ENCODE results near the gene GSG1L. TPM values are rescaled to one million over a fixed set of nuclear protein-coding genes. Genes with fewer than 3 reads are reported as not detected.

The GSG1L gene
- total and polyA plus RNA-seq, 2 of the 13 experiments (the other 11 are each of a cell fraction or from before 2014, with no cell fraction given): not detected

DNA sequence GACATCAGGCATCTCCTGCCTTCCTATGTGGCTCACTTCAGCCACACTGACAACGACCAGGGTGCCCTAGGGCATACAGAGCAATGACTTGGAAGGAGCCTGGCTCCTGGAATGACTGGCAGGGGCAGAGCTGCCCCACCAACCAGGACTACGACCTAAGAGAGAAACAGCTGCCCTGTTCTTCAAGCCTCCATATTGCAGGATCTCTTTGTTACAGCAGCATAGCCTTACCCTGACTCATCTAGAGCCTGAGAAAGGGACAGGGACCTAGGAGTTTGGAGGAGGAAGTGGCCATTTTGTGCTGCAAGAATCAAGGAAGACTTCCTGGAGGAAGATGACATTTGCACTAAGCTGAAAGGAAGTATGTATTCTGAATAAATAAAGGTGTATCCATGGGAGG, 49.6 kb downstream of the GSG1L start:
- H3K4me2 ChIP-seq (ENCODE audit: low read depth, low read length): no peak overlapping the region
- in situ Hi-C loops (cut with HindIII; ENCODE audit: extremely low pct_ligation_motif_present, low pct_unique_long_range_greater_than_20kb): no loop called here
- DNase-seq (ENCODE audit: low spot score) (no peak), FAIRE-seq (no peak), ATAC-seq (no peak)
- BruUV-seq (replicated peaks): no TSS peak
- TF ChIP-seq, protein P1, sequence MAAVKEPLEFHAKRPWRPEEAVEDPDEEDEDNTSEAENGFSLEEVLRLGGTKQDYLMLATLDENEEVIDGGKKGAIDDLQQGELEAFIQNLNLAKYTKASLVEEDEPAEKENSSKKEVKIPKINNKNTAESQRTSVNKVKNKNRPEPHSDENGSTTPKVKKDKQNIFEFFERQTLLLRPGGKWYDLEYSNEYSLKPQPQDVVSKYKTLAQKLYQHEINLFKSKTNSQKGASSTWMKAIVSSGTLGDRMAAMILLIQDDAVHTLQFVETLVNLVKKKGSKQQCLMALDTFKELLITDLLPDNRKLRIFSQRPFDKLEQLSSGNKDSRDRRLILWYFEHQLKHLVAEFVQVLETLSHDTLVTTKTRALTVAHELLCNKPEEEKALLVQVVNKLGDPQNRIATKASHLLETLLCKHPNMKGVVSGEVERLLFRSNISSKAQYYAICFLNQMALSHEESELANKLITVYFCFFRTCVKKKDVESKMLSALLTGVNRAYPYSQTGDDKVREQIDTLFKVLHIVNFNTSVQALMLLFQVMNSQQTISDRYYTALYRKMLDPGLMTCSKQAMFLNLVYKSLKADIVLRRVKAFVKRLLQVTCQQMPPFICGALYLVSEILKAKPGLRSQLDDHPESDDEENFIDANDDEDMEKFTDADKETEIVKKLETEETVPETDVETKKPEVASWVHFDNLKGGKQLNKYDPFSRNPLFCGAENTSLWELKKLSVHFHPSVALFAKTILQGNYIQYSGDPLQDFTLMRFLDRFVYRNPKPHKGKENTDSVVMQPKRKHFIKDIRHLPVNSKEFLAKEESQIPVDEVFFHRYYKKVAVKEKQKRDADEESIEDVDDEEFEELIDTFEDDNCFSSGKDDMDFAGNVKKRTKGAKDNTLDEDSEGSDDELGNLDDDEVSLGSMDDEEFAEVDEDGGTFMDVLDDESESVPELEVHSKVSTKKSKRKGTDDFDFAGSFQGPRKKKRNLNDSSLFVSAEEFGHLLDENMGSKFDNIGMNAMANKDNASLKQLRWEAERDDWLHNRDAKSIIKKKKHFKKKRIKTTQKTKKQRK (IDR thresholded peaks at IDR 0.05; ENCODE audit: low read length): no peak
- peak; percentile 83; the same call in 1 of the 2 replicates for TF ChIP-seq ZNF12 (CRISPR knock-in tag; IDR thresholded peaks at IDR 0.05)
- ChIA-PET CTCF (ENCODE audit: low intra/inter-chr PET ratio, low total read pairs) (no interaction called here), POLR2A (no interaction called here)
- H4K20me1 ChIP-seq (ENCODE audit: insufficient read depth, low read length): no peaks in the 10 kb centered on the region
- H3K27ac ChIP-seq (ENCODE audit: extremely low read length, insufficient read depth, low read length): no peak overlapping the region
- H3K9me3 ChIP-seq (ENCODE audit: low read length): no peaks in the 10 kb centered on the region
- WGBS (ENCODE audit: low lambda C conversion rate): 0% methylated on average over 2 of the region's 2 CpGs
- H3K4me3 ChIP-seq (replicated peaks in 1 of 3; ENCODE audit: insufficient read depth in 1 of 3, low read depth in 2 of 3, low read length in 3 of 3): no peak overlapping the region
- H3K27me3 ChIP-seq (ENCODE audit: control insufficient read depth in 1 of 2, insufficient read depth in 2 of 2, low read length in 2 of 2): peaks cover 2 to 46% of the 10 kb centered on the region in 2 experiments; a peak in 4 of 5 replicates
- H3K79me2 ChIP-seq (ENCODE audit: insufficient read depth, low read length): no peaks in the 10 kb centered on the region
- H3K36me3 ChIP-seq (replicated peaks in 1 of 2; ENCODE audit: control insufficient read depth in 1 of 2, insufficient read depth in 2 of 2, low read length in 2 of 2): no peaks in the 10 kb centered on the region
- intact Hi-C loops (cut with micrococcal nuclease; ENCODE audit: unreplicated experiment): no loop called here
- no peak overlapping the region for H2AFZ ChIP-seq (ENCODE audit: low read length)
- no peaks in the 10 kb centered on the region for H3K4me1 ChIP-seq (ENCODE audit: insufficient read depth, low read length)
- no peak overlapping the region for H3K9ac ChIP-seq (ENCODE audit: insufficient read depth, low read depth, low read length)

DNA sequence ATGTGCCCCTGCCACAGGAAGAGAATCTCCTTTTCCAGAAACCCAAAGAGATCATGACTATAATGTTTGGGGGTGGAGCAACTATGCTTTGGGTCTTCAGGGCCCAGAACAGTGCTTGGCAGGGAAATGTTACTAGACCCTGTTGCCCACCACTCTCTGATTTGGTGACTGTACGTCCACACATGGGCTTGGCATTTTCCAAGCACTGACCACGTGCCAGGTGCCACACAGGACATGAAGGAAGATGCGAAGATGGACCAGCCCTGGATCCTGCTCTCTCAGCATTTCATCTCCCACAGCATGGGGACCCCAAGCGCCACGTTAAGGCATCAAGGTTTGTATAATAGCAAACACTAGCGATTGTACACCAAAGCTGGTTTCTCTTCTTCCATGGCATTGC, 50.1 kb downstream of the GSG1L start:
- in situ Hi-C loops (cut with HindIII; ENCODE audit: extremely low pct_ligation_motif_present, low pct_unique_long_range_greater_than_20kb) (no loop called here), intact Hi-C loops (cut with micrococcal nuclease; ENCODE audit: unreplicated experiment) (no loop called here)
- Histone ChIP-seq H3K36me3 (replicated peaks in 1 of 2; ENCODE audit: control insufficient read depth in 1 of 2, insufficient read depth in 2 of 2, low read length in 2 of 2) (no peaks in the 10 kb centered on the region), H3K27ac (ENCODE audit: extremely low read length, insufficient read depth, low read length) (no peak overlapping the region), H3K9me3 (ENCODE audit: low read length) (no peaks in the 10 kb centered on the region), H4K20me1 (ENCODE audit: insufficient read depth, low read length) (no peaks in the 10 kb centered on the region), H3K27me3 (ENCODE audit: control insufficient read depth in 1 of 2, insufficient read depth in 2 of 2, low read length in 2 of 2) (peaks cover 2 to 47% of the 10 kb centered on the region in 2 experiments; a peak in 4 of 5 replicates), H3K79me2 (ENCODE audit: insufficient read depth, low read length) (no peaks in the 10 kb centered on the region), H2AFZ (ENCODE audit: low read length) (no peak overlapping the region), H3K9ac (ENCODE audit: insufficient read depth, low read depth, low read length) (no peak overlapping the region), H3K4me2 (ENCODE audit: low read depth, low read length) (no peak overlapping the region), H3K4me1 (ENCODE audit: insufficient read depth, low read length) (no peaks in the 10 kb centered on the region), H3K4me3 (replicated peaks in 1 of 3; ENCODE audit: insufficient read depth in 1 of 3, low read depth in 2 of 3, low read length in 3 of 3) (no peak overlapping the region)
- 48% methylated on average over 6 of the region's 6 CpGs for WGBS (ENCODE audit: low lambda C conversion rate)
- no peak for TF ChIP-seq TBL1XR1 (IDR thresholded peaks at IDR 0.05; ENCODE audit: borderline replicate concordance, low read length, partially characterized antibody)
- TF ChIP-seq, protein P2, sequence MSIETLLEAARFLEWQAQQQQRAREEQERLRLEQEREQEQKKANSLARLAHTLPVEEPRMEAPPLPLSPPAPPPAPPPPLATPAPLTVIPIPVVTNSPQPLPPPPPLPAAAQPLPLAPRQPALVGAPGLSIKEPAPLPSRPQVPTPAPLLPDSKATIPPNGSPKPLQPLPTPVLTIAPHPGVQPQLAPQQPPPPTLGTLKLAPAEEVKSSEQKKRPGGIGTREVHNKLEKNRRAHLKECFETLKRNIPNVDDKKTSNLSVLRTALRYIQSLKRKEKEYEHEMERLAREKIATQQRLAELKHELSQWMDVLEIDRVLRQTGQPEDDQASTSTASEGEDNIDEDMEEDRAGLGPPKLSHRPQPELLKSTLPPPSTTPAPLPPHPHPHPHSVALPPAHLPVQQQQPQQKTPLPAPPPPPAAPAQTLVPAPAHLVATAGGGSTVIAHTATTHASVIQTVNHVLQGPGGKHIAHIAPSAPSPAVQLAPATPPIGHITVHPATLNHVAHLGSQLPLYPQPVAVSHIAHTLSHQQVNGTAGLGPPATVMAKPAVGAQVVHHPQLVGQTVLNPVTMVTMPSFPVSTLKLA (IDR thresholded peaks at IDR 0.05): peak; percentile 94
- TF ChIP-seq KAT7 (CRISPR knock-in tag; IDR thresholded peaks at IDR 0.05; ENCODE audit: borderline replicate concordance): no peak
- TF ChIP-seq, protein P1 (IDR thresholded peaks at IDR 0.05; ENCODE audit: low read length): no peak
- DNase-seq (ENCODE audit: low spot score): no peak
- ChIA-PET POLR2A (no interaction called here), CTCF (ENCODE audit: low intra/inter-chr PET ratio, low total read pairs) (no interaction called here)
- ATAC-seq: no peak
- no peak for FAIRE-seq
- BruUV-seq (replicated peaks): no TSS peak

Data from HepG2 (cell line).